HepG2 (cell line): Measurements from ENCODE around the gene DMPK. TPM values are rescaled to one million over a fixed set of nuclear protein-coding genes. Genes with fewer than 3 reads are reported as not detected.
"Not testable (repeated sequence)": the region's sequence is repeated elsewhere in the genome, so short reads cannot be mapped to it uniquely, and the experiment has no call there.

Source experiments
- ATAC-seq: fragments of 200-7000 bp; cut with Tn5 transposase; 3 replicates; pipeline ENCODE4 v1.9.1; 2020; ENCODE audit warnings: mild to moderate bottlenecking, moderate library complexity
- BruUV-seq: library from RNA; stranded (reverse); fragments of 400-500 nt; replicated peaks from 2 replicates; lab custom pipeline; 2021; lab: Mats Ljungman, UMichigan
- CTCF ChIA-PET: fragments of 300-600 bp; formaldehyde crosslinking; extraction: SDS; loops from one replicate; lab custom pipeline; 2021; ENCODE audit warnings: low total read pairs, inconsistent platforms, low intra/inter-chr PET ratio; lab: Yijun Ruan, JAX
- POLR2A ChIA-PET: fragments of 350-600 bp; sonication (Branson Sonifier 250); formaldehyde crosslinking; loops from one replicate; lab custom pipeline; 2020; ENCODE audit warnings: antibody characterized with exemption, inconsistent platforms; lab: Yijun Ruan, JAX
- DNase-seq: peaks from one replicate; pipeline ENCODE4 v3.0.0-alpha.2; 2015; ENCODE audit warnings: low spot score
- FAIRE-seq: peaks from 3 replicates; lab custom pipeline; 2011; peaks lifted over from hg19 to GRCh38; lab: Jason Lieb, UNC
- H2AFZ ChIP-seq: one replicate; pipeline ENCODE4 v1.6.1; 2011; ENCODE audit warnings: low read length, inconsistent platforms
- H3K27ac ChIP-seq: fragments of 300-600 bp; 3 replicates; pipeline ENCODE4 v1.8.0; 2011; ENCODE audit warnings: mixed run types, mild to moderate bottlenecking, mixed read lengths, low read length, inconsistent platforms; ENCODE audit not compliant: insufficient read depth; ENCODE audit errors: extremely low read length
- H3K27me3 ChIP-seq, 2 experiments: fragments of 200-600 bp in 1 of 2; 2 replicates in 1 of 2; 3 replicates in 1 of 2; pipeline versions ENCODE4 v1.6.0 to v1.8.0; 2011; ENCODE audit warnings: low read length in 2 of 2, mild to moderate bottlenecking in 2 of 2, moderate library complexity in 2 of 2, inconsistent platforms in 1 of 2; ENCODE audit not compliant: insufficient read depth in 2 of 2, control insufficient read depth in 1 of 2
- H3K36me3 ChIP-seq, 2 experiments: fragments of 200-600 bp in 1 of 2; replicated peaks in 1 of 2; 2 replicates in 1 of 2; 3 replicates in 1 of 2; pipeline versions ENCODE4 v1.5.1 to v1.8.0; 2011; ENCODE audit warnings: low read length in 2 of 2, inconsistent platforms in 1 of 2; ENCODE audit not compliant: insufficient read depth in 2 of 2, control insufficient read depth in 1 of 2
- H3K4me1 ChIP-seq: 2 replicates; pipeline ENCODE4 v1.5.1; 2012; ENCODE audit warnings: low read length, inconsistent platforms; ENCODE audit not compliant: insufficient read depth
- H3K4me2 ChIP-seq: 2 replicates; pipeline ENCODE4 v1.6.0; 2011; ENCODE audit warnings: low read depth, low read length, inconsistent platforms
- H3K4me3 ChIP-seq, 3 experiments: fragments of 200-600 bp in 1 of 3; sonication (generic), shearing (Covaris generic) in 1 of 3; replicated peaks in 1 of 3; 2 replicates each; pipeline ENCODE4 v1.5.1; 2011 to 2016; ENCODE audit warnings: low read length in 3 of 3, inconsistent platforms in 2 of 3, low read depth in 2 of 3, mild to moderate bottlenecking in 2 of 3, control low read depth in 1 of 3, mixed read lengths in 1 of 3; ENCODE audit not compliant: insufficient read depth in 1 of 3
- H3K79me2 ChIP-seq: one replicate; pipeline ENCODE4 v1.6.1; 2011; ENCODE audit warnings: low read length, inconsistent platforms; ENCODE audit not compliant: insufficient read depth
- H3K9ac ChIP-seq: 2 replicates; pipeline ENCODE4 v1.6.0; 2011; ENCODE audit warnings: mild to moderate bottlenecking, low read depth, low read length, inconsistent platforms; ENCODE audit not compliant: insufficient read depth
- H3K9me3 ChIP-seq: 2 replicates; pipeline ENCODE4 v1.5.1; 2012; ENCODE audit warnings: mild to moderate bottlenecking, low read length
- H4K20me1 ChIP-seq: 2 replicates; pipeline ENCODE4 v1.6.0; 2011; ENCODE audit warnings: inconsistent platforms, mild to moderate bottlenecking, low read length, moderate library complexity; ENCODE audit not compliant: insufficient read depth
- CHD4 ChIP-seq: fragments of 200-600 bp; sonication (generic); IDR thresholded peaks from 2 replicates; pipeline ENCODE4 v1.7.0; 2017; ENCODE audit warnings: mild to moderate bottlenecking, low read length, borderline replicate concordance
- ZNF460 ChIP-seq: sonication (generic); formaldehyde crosslinking; IDR thresholded peaks from 2 replicates; pipeline ENCODE4 v1.5.1; 2020; ENCODE audit warnings: missing genetic modification reagents, mild to moderate bottlenecking, borderline replicate concordance
- WGBS: methylation state at CpG from one replicate; pipeline ENCODE4 v1.1.6; 2017; ENCODE audit warnings: low lambda C conversion rate; 5-methylcytosine and 5-hydroxymethylcytosine counted together
- in situ Hi-C: cut with HindIII; loops from 2 replicates; pipeline ENCODE4 v1.10.0; 2017; ENCODE audit warnings: low pct_unique_long_range_greater_than_20kb; ENCODE audit not compliant: extremely low pct_ligation_motif_present
- intact Hi-C: fragments of 100-400 bp; cut with micrococcal nuclease; formaldehyde crosslinking; loops from one replicate; pipeline ENCODE4 v1.10.0; 2022; ENCODE audit not compliant: unreplicated experiment
- polyA plus RNA-seq, 8 experiments: library from polyadenylated mRNA; depleted of rRNA in 3 of 8; stranded (reverse) in 7 of 8; unstranded in 1 of 8; fragments of >200 nt; fragmentation: Illumina TruSeq in 4 of 8; extraction: Trizol in 4 of 8; gene quantifications; 2 replicates each; pipeline versions ENCODE4 v1.2.1 to v1.2.3, GENCODE V29; 2011 to 2016; ENCODE audit warnings: low read depth in 4 of 8, missing spikeins in 1 of 8, mixed read lengths in 1 of 8; ENCODE audit not compliant: insufficient read depth in 1 of 8
- total RNA-seq, 5 experiments: library from RNA; depleted of rRNA; stranded (reverse); fragments of >200 nt; fragmentation: Illumina TruSeq; extraction: Trizol; gene quantifications; 2 replicates each; pipeline ENCODE4 v1.2.3, GENCODE V29; 2016; ENCODE audit warnings: low read depth in 1 of 5

Gene DMPK
- total and polyA plus RNA-seq, 2 of the 13 experiments (the other 11 are each of a cell fraction or from before 2014, with no cell fraction given) = 5.3 to 8.8 TPM

- BruUV-seq, intact Hi-C loops, H2AFZ ChIP-seq, CTCF ChIA-PET, H3K9me3 ChIP-seq, H3K27me3 ChIP-seq, in situ Hi-C loops, DNase-seq, H4K20me1 ChIP-seq, ATAC-seq, H3K9ac ChIP-seq, H3K4me3 ChIP-seq, FAIRE-seq, H3K36me3 ChIP-seq: not testable (repeated sequence)
- peak overlapping the region; percentile 75 for H3K27ac ChIP-seq
- TF ChIP-seq ZNF460 (CRISPR knock-in tag) (peak; percentile 71), CHD4 (0 out of 2 replicates have a peak, but pooled peaks have one; percentile 54)
- POLR2A ChIA-PET = interaction anchor here (0.8 to 1.9 kb wide), 7 partner anchors 10 to 73 kb away, joined by 3 to 26 read pairs (median 4); partner anchors contain the start of genes DMWD, FBXO46, QPCTL and SIX5
- H3K79me2 ChIP-seq = peaks cover 38% of the 10 kb centered on the region
- 97% methylated on average over 11 of the region's 11 CpGs for WGBS
- peaks cover 67% of the 10 kb centered on the region for H3K4me1 ChIP-seq
- peak overlapping the region; percentile 59; the same call in 1 of the 2 replicates for H3K4me2 ChIP-seq
These were observed 62.2 kb downstream of the DMPK start for GRCh38 chr19:45720065-45720464.

Other genes with a start within 250 kb of the DMPK start
- gene OPA3, start 197.7 kb downstream of the DMPK start, total RNA-seq (2016; rRNA removed; fragmentation: Illumina TruSeq; extraction: Trizol) = 7.8 and 8.3 TPM in 2 replicates
- gene OPA3, start 197.7 kb downstream of the DMPK start, polyA plus RNA-seq (2011; rRNA removed) = 16.6 and 17.7 TPM in 2 replicates
- not detected in 2 replicates for gene GPR4, start 180.3 kb downstream of the DMPK start, total RNA-seq (2016; rRNA removed; fragmentation: Illumina TruSeq; extraction: Trizol)
- 0.15 TPM in 1 of 2 replicates, not detected in the other for gene GPR4, start 180.3 kb downstream of the DMPK start, polyA plus RNA-seq (2011; rRNA removed)
- gene EML2, start 143.1 kb downstream of the DMPK start, total RNA-seq (2016; rRNA removed; fragmentation: Illumina TruSeq; extraction: Trizol) = 7.3 and 7.6 TPM in 2 replicates
- 12.9 and 16.6 TPM in 2 replicates for gene EML2, start 143.1 kb downstream of the DMPK start, polyA plus RNA-seq (2011; rRNA removed)
- 0.15 TPM in 1 of 2 replicates, not detected in the other for gene GIPR, start 114.3 kb downstream of the DMPK start, total RNA-seq (2016; rRNA removed; fragmentation: Illumina TruSeq; extraction: Trizol)
- gene GIPR, start 114.3 kb downstream of the DMPK start, polyA plus RNA-seq (2011; rRNA removed) = 1.2 and 1.7 TPM in 2 replicates
- 485 and 593 TPM in 2 replicates for gene SNRPD2, start 90.5 kb downstream of the DMPK start, total RNA-seq (2016; rRNA removed; fragmentation: Illumina TruSeq; extraction: Trizol)
- gene SNRPD2, start 90.5 kb downstream of the DMPK start, polyA plus RNA-seq (2011; rRNA removed) = 284 and 299 TPM in 2 replicates
- 6.8 and 16.0 TPM in 2 replicates for gene QPCTL, start 89.8 kb downstream of the DMPK start, total RNA-seq (2016; rRNA removed; fragmentation: Illumina TruSeq; extraction: Trizol)
- 19.1 and 24.8 TPM in 2 replicates for gene QPCTL, start 89.8 kb downstream of the DMPK start, polyA plus RNA-seq (2011; rRNA removed)
- gene FBXO46, start 51.6 kb downstream of the DMPK start, total RNA-seq (2016; rRNA removed; fragmentation: Illumina TruSeq; extraction: Trizol) = 4.7 and 6.2 TPM in 2 replicates
- 6.4 TPM in 2 replicates for gene FBXO46, start 51.6 kb downstream of the DMPK start, polyA plus RNA-seq (2011; rRNA removed)
- gene MEIOSIN, start 49.1 kb downstream of the DMPK start, total RNA-seq (2016; rRNA removed; fragmentation: Illumina TruSeq; extraction: Trizol) = not detected in 2 replicates
- gene MEIOSIN, start 49.1 kb downstream of the DMPK start, polyA plus RNA-seq (2011; rRNA removed) = not detected in 2 replicates
- 8.2 and 10.5 TPM in 2 replicates for gene SIX5, start 13.2 kb downstream of the DMPK start, total RNA-seq (2016; rRNA removed; fragmentation: Illumina TruSeq; extraction: Trizol)
- 7.7 and 8.8 TPM in 2 replicates for gene SIX5, start 13.2 kb downstream of the DMPK start, polyA plus RNA-seq (2011; rRNA removed)
- gene DMWD, start 10.4 kb upstream of the DMPK start, total RNA-seq (2016; rRNA removed; fragmentation: Illumina TruSeq; extraction: Trizol) = 11.0 and 14.9 TPM in 2 replicates
- 10.3 and 12.4 TPM in 2 replicates for gene DMWD, start 10.4 kb upstream of the DMPK start, polyA plus RNA-seq (2011; rRNA removed)
- 0.07 TPM in 1 of 2 replicates, not detected in the other for gene RSPH6A, start 32.8 kb upstream of the DMPK start, total RNA-seq (2016; rRNA removed; fragmentation: Illumina TruSeq; extraction: Trizol)
- gene RSPH6A, start 32.8 kb upstream of the DMPK start, polyA plus RNA-seq (2011; rRNA removed) = 0.03 TPM in 1 of 2 replicates, not detected in the other
- gene SYMPK, start 80.7 kb upstream of the DMPK start, total RNA-seq (2016; rRNA removed; fragmentation: Illumina TruSeq; extraction: Trizol) = 19.9 and 21.9 TPM in 2 replicates
- 55.7 and 67.8 TPM in 2 replicates for gene SYMPK, start 80.7 kb upstream of the DMPK start, polyA plus RNA-seq (2011; rRNA removed)
- gene FOXA3, start 81.8 kb upstream of the DMPK start, total RNA-seq (2016; rRNA removed; fragmentation: Illumina TruSeq; extraction: Trizol) = 27.6 and 29.8 TPM in 2 replicates
- 47.6 and 61.6 TPM in 2 replicates for gene FOXA3, start 81.8 kb upstream of the DMPK start, polyA plus RNA-seq (2011; rRNA removed)
- 9.7 and 14.3 TPM in 2 replicates for gene IRF2BP1, start 103.7 kb upstream of the DMPK start, total RNA-seq (2016; rRNA removed; fragmentation: Illumina TruSeq; extraction: Trizol)
- 4.3 and 6.1 TPM in 2 replicates for gene IRF2BP1, start 103.7 kb upstream of the DMPK start, polyA plus RNA-seq (2011; rRNA removed)
- gene MYPOP, start 120.1 kb upstream of the DMPK start, total RNA-seq (2016; rRNA removed; fragmentation: Illumina TruSeq; extraction: Trizol) = 2.7 TPM in 2 replicates
- gene MYPOP, start 120.1 kb upstream of the DMPK start, polyA plus RNA-seq (2011; rRNA removed) = 2.2 and 2.3 TPM in 2 replicates
- not detected in 2 replicates for gene NANOS2, start 132.3 kb upstream of the DMPK start, total RNA-seq (2016; rRNA removed; fragmentation: Illumina TruSeq; extraction: Trizol)
- not detected in 2 replicates for gene NANOS2, start 132.3 kb upstream of the DMPK start, polyA plus RNA-seq (2011; rRNA removed)
- gene NOVA2, start 191.4 kb upstream of the DMPK start, total RNA-seq (2016; rRNA removed; fragmentation: Illumina TruSeq; extraction: Trizol) = not detected in 2 replicates
- not detected in 2 replicates for gene NOVA2, start 191.4 kb upstream of the DMPK start, polyA plus RNA-seq (2011; rRNA removed)
- gene CCDC61, start 213.0 kb upstream of the DMPK start, total RNA-seq (2016; rRNA removed; fragmentation: Illumina TruSeq; extraction: Trizol) = 3.3 and 4.2 TPM in 2 replicates
- 4.9 and 6.0 TPM in 2 replicates for gene CCDC61, start 213.0 kb upstream of the DMPK start, polyA plus RNA-seq (2011; rRNA removed)
- not detected in 2 replicates for gene PGLYRP1, start 240.6 kb upstream of the DMPK start, total RNA-seq (2016; rRNA removed; fragmentation: Illumina TruSeq; extraction: Trizol)
- gene PGLYRP1, start 240.6 kb upstream of the DMPK start, polyA plus RNA-seq (2011; rRNA removed) = not detected in 2 replicates